HepG2 (cell line): ENCODE measurements around the gene TLR4. TPM values are rescaled to one million over a fixed set of nuclear protein-coding genes. Genes with fewer than 3 reads are reported as not detected.

ENCODE experiments used
- ATAC-seq: fragments of 200-7000 bp; cut with Tn5 transposase; 3 replicates; pipeline ENCODE4 v1.9.1; 2020; ENCODE audit warnings: mild to moderate bottlenecking, moderate library complexity
- BruUV-seq: library from RNA; stranded (reverse); fragments of 400-500 nt; replicated peaks from 2 replicates; lab custom pipeline; 2021; lab: Mats Ljungman, UMichigan
- CTCF ChIA-PET: fragments of 300-600 bp; formaldehyde crosslinking; extraction: SDS; loops from one replicate; lab custom pipeline; 2021; ENCODE audit warnings: low total read pairs, inconsistent platforms, low intra/inter-chr PET ratio; lab: Yijun Ruan, JAX
- POLR2A ChIA-PET: fragments of 350-600 bp; sonication (Branson Sonifier 250); formaldehyde crosslinking; loops from one replicate; lab custom pipeline; 2020; ENCODE audit warnings: antibody characterized with exemption, inconsistent platforms; lab: Yijun Ruan, JAX
- DNase-seq: peaks from one replicate; pipeline ENCODE4 v3.0.0-alpha.2; 2015; ENCODE audit warnings: low spot score
- FAIRE-seq: peaks from 3 replicates; lab custom pipeline; 2011; peaks lifted over from hg19 to GRCh38; lab: Jason Lieb, UNC
- H2AFZ ChIP-seq: one replicate; pipeline ENCODE4 v1.6.1; 2011; ENCODE audit warnings: low read length, inconsistent platforms
- H3K27ac ChIP-seq: fragments of 300-600 bp; 3 replicates; pipeline ENCODE4 v1.8.0; 2011; ENCODE audit warnings: mixed run types, mild to moderate bottlenecking, mixed read lengths, low read length, inconsistent platforms; ENCODE audit not compliant: insufficient read depth; ENCODE audit errors: extremely low read length
- H3K27me3 ChIP-seq, 2 experiments: fragments of 200-600 bp in 1 of 2; 2 replicates in 1 of 2; 3 replicates in 1 of 2; pipeline versions ENCODE4 v1.6.0 to v1.8.0; 2011; ENCODE audit warnings: low read length in 2 of 2, mild to moderate bottlenecking in 2 of 2, moderate library complexity in 2 of 2, inconsistent platforms in 1 of 2; ENCODE audit not compliant: insufficient read depth in 2 of 2, control insufficient read depth in 1 of 2
- H3K36me3 ChIP-seq, 2 experiments: fragments of 200-600 bp in 1 of 2; replicated peaks in 1 of 2; 2 replicates in 1 of 2; 3 replicates in 1 of 2; pipeline versions ENCODE4 v1.5.1 to v1.8.0; 2011; ENCODE audit warnings: low read length in 2 of 2, inconsistent platforms in 1 of 2; ENCODE audit not compliant: insufficient read depth in 2 of 2, control insufficient read depth in 1 of 2
- H3K4me1 ChIP-seq: 2 replicates; pipeline ENCODE4 v1.5.1; 2012; ENCODE audit warnings: low read length, inconsistent platforms; ENCODE audit not compliant: insufficient read depth
- H3K4me2 ChIP-seq: 2 replicates; pipeline ENCODE4 v1.6.0; 2011; ENCODE audit warnings: low read depth, low read length, inconsistent platforms
- H3K4me3 ChIP-seq, 3 experiments: fragments of 200-600 bp in 1 of 3; sonication (generic), shearing (Covaris generic) in 1 of 3; replicated peaks in 1 of 3; 2 replicates each; pipeline ENCODE4 v1.5.1; 2011 to 2016; ENCODE audit warnings: low read length in 3 of 3, inconsistent platforms in 2 of 3, low read depth in 2 of 3, mild to moderate bottlenecking in 2 of 3, control low read depth in 1 of 3, mixed read lengths in 1 of 3; ENCODE audit not compliant: insufficient read depth in 1 of 3
- H3K79me2 ChIP-seq: one replicate; pipeline ENCODE4 v1.6.1; 2011; ENCODE audit warnings: low read length, inconsistent platforms; ENCODE audit not compliant: insufficient read depth
- H3K9ac ChIP-seq: 2 replicates; pipeline ENCODE4 v1.6.0; 2011; ENCODE audit warnings: mild to moderate bottlenecking, low read depth, low read length, inconsistent platforms; ENCODE audit not compliant: insufficient read depth
- H3K9me3 ChIP-seq: 2 replicates; pipeline ENCODE4 v1.5.1; 2012; ENCODE audit warnings: mild to moderate bottlenecking, low read length
- H4K20me1 ChIP-seq: 2 replicates; pipeline ENCODE4 v1.6.0; 2011; ENCODE audit warnings: inconsistent platforms, mild to moderate bottlenecking, low read length, moderate library complexity; ENCODE audit not compliant: insufficient read depth
- CEBPB ChIP-seq: IDR thresholded peaks from 2 replicates; pipeline ENCODE4 v1.6.1; 2011; ENCODE audit warnings: low read depth, low read length, improper control_type of control experiment, borderline replicate concordance
- CTCF ChIP-seq: sonication (generic); formaldehyde crosslinking; IDR thresholded peaks from 2 replicates; pipeline ENCODE4 v1.5.0; 2020; ENCODE audit warnings: mild to moderate bottlenecking, missing genetic modification reagents, moderate library complexity
- GLI4 ChIP-seq: sonication (generic); formaldehyde crosslinking; IDR thresholded peaks from 2 replicates; pipeline ENCODE4 v1.5.1; 2020; ENCODE audit warnings: missing genetic modification reagents, mild to moderate bottlenecking, moderate library complexity, borderline replicate concordance
- NFIB ChIP-seq: sonication (generic); formaldehyde crosslinking; IDR thresholded peaks from 2 replicates; pipeline ENCODE4 v1.9.0; 2021; ENCODE audit warnings: missing genetic modification reagents, mild to moderate bottlenecking, borderline replicate concordance
- PAX8 ChIP-seq: sonication (generic); formaldehyde crosslinking; IDR thresholded peaks from 2 replicates; pipeline ENCODE4 v1.8.0; 2022; ENCODE audit warnings: mild to moderate bottlenecking, missing genetic modification reagents, borderline replicate concordance
- PTBP1 ChIP-seq: fragments of 200-400 bp; formaldehyde crosslinking; IDR thresholded peaks from 2 replicates; pipeline ENCODE4 v1.6.1; 2018; ENCODE audit warnings: low read length, low read depth; ENCODE audit not compliant: poor library complexity, severe bottlenecking
- TBX2 ChIP-seq: sonication (generic); formaldehyde crosslinking; IDR thresholded peaks from 2 replicates; pipeline ENCODE4 v1.5.0; 2020; ENCODE audit warnings: missing genetic modification reagents, mild to moderate bottlenecking, borderline replicate concordance
- WGBS: methylation state at CpG from one replicate; pipeline ENCODE4 v1.1.6; 2017; ENCODE audit warnings: low lambda C conversion rate; 5-methylcytosine and 5-hydroxymethylcytosine counted together
- in situ Hi-C: cut with HindIII; loops from 2 replicates; pipeline ENCODE4 v1.10.0; 2017; ENCODE audit warnings: low pct_unique_long_range_greater_than_20kb; ENCODE audit not compliant: extremely low pct_ligation_motif_present
- intact Hi-C: fragments of 100-400 bp; cut with micrococcal nuclease; formaldehyde crosslinking; loops from one replicate; pipeline ENCODE4 v1.10.0; 2022; ENCODE audit not compliant: unreplicated experiment
- polyA plus RNA-seq, 8 experiments: library from polyadenylated mRNA; depleted of rRNA in 3 of 8; stranded (reverse) in 7 of 8; unstranded in 1 of 8; fragments of >200 nt; fragmentation: Illumina TruSeq in 4 of 8; extraction: Trizol in 4 of 8; gene quantifications; 2 replicates each; pipeline versions ENCODE4 v1.2.1 to v1.2.3, GENCODE V29; 2011 to 2016; ENCODE audit warnings: low read depth in 4 of 8, missing spikeins in 1 of 8, mixed read lengths in 1 of 8; ENCODE audit not compliant: insufficient read depth in 1 of 8
- total RNA-seq, 5 experiments: library from RNA; depleted of rRNA; stranded (reverse); fragments of >200 nt; fragmentation: Illumina TruSeq; extraction: Trizol; gene quantifications; 2 replicates each; pipeline ENCODE4 v1.2.3, GENCODE V29; 2016; ENCODE audit warnings: low read depth in 1 of 5

Gene TLR4
- total and polyA plus RNA-seq, 2 of the 13 experiments (the other 11 are each of a cell fraction or from before 2014, with no cell fraction given), result 0.07 to 0.22 TPM

- Histone ChIP-seq H4K20me1 (no peaks in the 10 kb centered on the region), H3K9ac (no peak overlapping the region), H3K4me2 (no peak overlapping the region), H3K4me3 (no peak overlapping the region), H3K27me3 (no peaks in the 10 kb centered on the region), H2AFZ (no peak overlapping the region), H3K27ac (no peak overlapping the region), H3K9me3 (no peaks in the 10 kb centered on the region; the same call in 1 of the 2 replicates), H3K79me2 (no peaks in the 10 kb centered on the region), H3K4me1 (no peaks in the 10 kb centered on the region), H3K36me3 (no peaks in the 10 kb centered on the region)
- in situ Hi-C loops, result no loop called here
- ATAC-seq (no peak), DNase-seq (no peak), FAIRE-seq (no peak)
- no TSS peak for BruUV-seq
- TF ChIP-seq GLI4 (CRISPR knock-in tag) (no peak), CEBPB (peak; percentile 58; the same call in 1 of the 2 replicates)
- 67% methylated on average over 2 of the region's 2 CpGs for WGBS
- intact Hi-C loops, result no loop called here
- ChIA-PET CTCF (no interaction called here), POLR2A (no interaction called here)
These were observed 5.7 kb downstream of the TLR4 start for GRCh38 chr9:117709936-117710335.

- Histone ChIP-seq H3K9me3 (no peaks in the 10 kb centered on the region; the same call in 1 of the 2 replicates), H3K27me3 (no peaks in the 10 kb centered on the region), H2AFZ (no peak overlapping the region), H3K4me1 (no peaks in the 10 kb centered on the region)
- CTCF ChIA-PET, result no interaction called here
- WGBS, result 7% methylated on average over 3 of the region's 6 CpGs
- BruUV-seq, result no TSS peak
- POLR2A ChIA-PET, result no interaction called here
- TF ChIP-seq PAX8 (CRISPR knock-in tag) (no peak), TBX2 (CRISPR knock-in tag) (no peak), PTBP1 (no peak), NFIB (CRISPR knock-in tag) (no peak), CTCF (CRISPR knock-in tag) (0 out of 2 replicates have a peak, but pooled peaks have one; percentile 11)
- TF ChIP-seq, all 625 proteins: peak for 1
- DNase-seq (no peak), ATAC-seq (no peak), FAIRE-seq (no peak)
- in situ Hi-C loops (no loop called here), intact Hi-C loops (no loop called here)
- Histone ChIP-seq H3K36me3 (no peaks in the 10 kb centered on the region), H3K27ac (no peak overlapping the region), H3K4me3 (no peak overlapping the region), H3K79me2 (no peaks in the 10 kb centered on the region), H4K20me1 (no peaks in the 10 kb centered on the region), H3K4me2 (no peak overlapping the region), H3K9ac (no peak overlapping the region)
These were observed 10.1 kb downstream of the TLR4 start for GRCh38 chr9:117714282-117714681.
